NCI-H1417 (cell line): ENCODE measurements around the gene MICALL1.
"Not testable (repeated sequence)": the region's sequence is repeated elsewhere in the genome, so short reads cannot be mapped to it uniquely, and the experiment has no call there.

Source experiments
- DNase-seq, 3 experiments: peaks; one replicate each; lab custom pipeline; 2025; lab: John Stamatoyannopoulos, UW

MICALL1 gene

GRCh38 chr22:37959231-37959825 lies 53.2 kb downstream of the MICALL1 start:
- DNase-seq = no peak

- no peak for DNase-seq
Observed at GRCh38 chr22:37961062-37961461, 55.0 kb downstream of the MICALL1 start.

GRCh38 chr22:37965940-37966664 lies 60.0 kb downstream of the MICALL1 start:
- no peak for DNase-seq

- DNase-seq = no peak
Observed at GRCh38 chr22:37967147-37967546, 61.0 kb downstream of the MICALL1 start.

- DNase-seq = peak in 1 of 3 experiments; percentile 5
Observed at GRCh38 chr22:37967637-37968451, 61.7 kb downstream of the MICALL1 start.

- DNase-seq = no peak
Observed at GRCh38 chr22:37968452-37969251, 62.6 kb downstream of the MICALL1 start.

GRCh38 chr22:37970864-37971263 lies 64.8 kb downstream of the MICALL1 start:
- DNase-seq = no peak

GRCh38 chr22:37971475-37972434 lies 65.7 kb downstream of the MICALL1 start:
- DNase-seq = peak in 2 of 3 experiments; percentile 10 to 46

- peak in 1 of 3 experiments; percentile 26 for DNase-seq
Observed at GRCh38 chr22:37972527-37972926, 66.4 kb downstream of the MICALL1 start.

GRCh38 chr22:37973271-37974170 lies 67.4 kb downstream of the MICALL1 start:
- no peak for DNase-seq

GRCh38 chr22:37975153-37975552 lies 69.1 kb downstream of the MICALL1 start:
- DNase-seq = no peak

- not testable (repeated sequence) for DNase-seq
Observed at GRCh38 chr22:37976022-37976421, 69.9 kb downstream of the MICALL1 start.

- DNase-seq = no peak
Observed at GRCh38 chr22:37976547-37976946, 70.5 kb downstream of the MICALL1 start.

GRCh38 chr22:37979782-37980181 lies 73.7 kb downstream of the MICALL1 start:
- no peak for DNase-seq

- DNase-seq = no peak
Observed at GRCh38 chr22:37981282-37982011, 75.3 kb downstream of the MICALL1 start.

- DNase-seq = no peak
Observed at GRCh38 chr22:37982151-37982785, 76.2 kb downstream of the MICALL1 start.

GRCh38 chr22:37982938-37983859 lies 77.1 kb downstream of the MICALL1 start:
- DNase-seq = no peak
